Glomerular visceral epithelial cell (primary cell): ENCODE results near the gene LRPAP1.
A peak's percentile ranks its signal among the peaks of the same experiment; 100 is the strongest.

ENCODE experiments used
- DNase-seq: peaks from one replicate; pipeline ENCODE4 v3.0.0-alpha.2; 2016; ENCODE audit errors: extremely low spot score

The LRPAP1 gene

GRCh38 chr4:3485011-3485791, 47.0 kb downstream of the LRPAP1 start:
- DNase-seq: peak; percentile 37

GRCh38 chr4:3484057-3484973, 47.9 kb downstream of the LRPAP1 start:
- DNase-seq: peak; percentile 91

GRCh38 chr4:3483471-3483921, 48.7 kb downstream of the LRPAP1 start:
- DNase-seq: peak; percentile 71

- no peak for DNase-seq
Measured at GRCh38 chr4:3482707-3483106, 49.5 kb downstream of the LRPAP1 start.

- no peak for DNase-seq
Measured at GRCh38 chr4:3481783-3482393, 50.3 kb downstream of the LRPAP1 start.

GRCh38 chr4:3481113-3481531, 51.1 kb downstream of the LRPAP1 start:
- no peak for DNase-seq

- DNase-seq: peak; percentile 82
Measured at GRCh38 chr4:3480528-3481112, 51.6 kb downstream of the LRPAP1 start.

GRCh38 chr4:3479358-3480101, 52.7 kb downstream of the LRPAP1 start:
- no peak for DNase-seq

DNA sequence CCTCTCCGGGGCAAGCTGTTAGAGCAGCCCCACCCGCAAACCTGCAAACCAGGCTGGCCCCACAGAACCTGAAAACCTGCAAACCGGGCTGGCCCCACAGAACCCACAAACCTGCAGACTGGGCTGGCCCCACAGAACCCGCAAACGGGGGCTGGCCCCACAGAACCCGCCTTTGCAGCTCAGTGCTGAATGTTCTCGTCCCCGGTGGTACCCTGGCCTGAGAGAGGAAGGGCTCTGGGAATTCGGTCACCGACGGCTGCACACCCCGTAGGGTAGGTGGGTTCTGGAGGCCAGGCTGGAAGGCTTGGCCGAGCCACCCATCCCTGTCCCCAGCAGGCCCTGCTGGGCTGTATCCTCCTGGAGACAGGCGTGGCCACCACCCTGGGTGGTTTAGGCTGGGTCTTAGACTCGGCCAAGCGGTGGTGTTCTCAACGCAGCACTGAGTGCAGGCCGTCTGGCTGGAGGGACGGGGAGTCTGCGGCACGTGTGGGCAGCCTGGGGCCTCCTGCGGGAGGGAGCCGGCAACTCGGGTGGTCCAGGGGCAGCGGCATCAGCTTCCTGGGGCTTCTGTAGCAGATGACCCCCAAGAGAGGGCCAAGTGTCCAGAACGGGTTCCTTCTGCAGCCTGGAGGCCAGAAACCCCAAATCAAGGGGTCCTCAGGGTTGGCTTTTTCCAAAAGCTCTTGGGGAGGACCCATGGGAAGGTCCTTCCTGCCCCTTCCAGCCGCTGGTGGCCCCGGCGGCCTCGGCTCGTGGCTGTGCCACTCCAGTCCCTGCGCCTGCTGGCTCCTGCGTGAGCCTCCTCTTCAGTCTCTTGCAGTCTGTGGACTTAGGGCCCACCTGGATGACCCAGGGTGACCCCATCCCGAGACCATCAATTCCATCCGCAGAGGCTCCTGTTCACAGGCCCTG, 53.5 kb downstream of the LRPAP1 start:
- no peak for DNase-seq

- DNase-seq: no peak
Measured at GRCh38 chr4:3477750-3478430, 54.3 kb downstream of the LRPAP1 start.

DNA sequence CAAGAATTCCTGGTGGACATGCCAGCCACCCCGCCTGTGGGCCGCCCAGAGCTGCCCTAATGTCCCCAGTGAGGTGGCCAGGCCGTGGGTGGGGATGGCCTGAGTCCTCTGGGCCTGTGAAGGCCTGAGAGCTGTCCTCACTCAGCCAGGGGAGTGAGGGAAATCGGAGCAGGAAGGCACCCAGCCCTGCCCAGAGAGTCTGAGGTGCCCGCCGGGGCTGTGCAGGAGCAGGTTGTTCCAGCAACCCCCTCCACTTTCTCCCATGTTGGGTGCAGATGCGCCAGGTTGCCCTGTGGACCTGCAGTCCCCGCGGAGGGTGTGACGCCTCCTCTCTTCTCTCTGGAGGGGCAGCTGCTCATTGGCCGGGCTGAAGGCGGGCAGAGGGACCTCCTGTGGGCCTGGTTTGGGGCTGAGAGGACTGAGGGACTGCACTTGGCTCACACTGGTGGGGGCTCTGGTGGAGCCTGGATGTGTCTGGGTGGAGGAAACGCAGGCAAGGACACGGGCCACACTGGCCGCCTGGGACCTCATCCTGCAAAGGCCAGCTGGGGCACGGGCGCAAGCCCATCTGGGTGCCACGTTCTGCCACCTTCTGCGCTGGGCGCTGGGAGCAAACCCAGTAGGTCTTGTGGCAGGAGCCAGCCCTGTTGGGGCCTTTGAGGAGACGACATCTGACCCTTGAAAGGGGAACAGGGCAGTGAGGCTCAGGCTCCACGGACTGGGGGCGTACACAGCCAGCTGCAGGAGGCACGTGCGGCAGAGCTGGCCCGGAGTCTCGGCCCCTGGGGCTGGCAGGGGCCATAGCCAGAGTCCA, 55.1 kb downstream of the LRPAP1 start:
- no peak for DNase-seq

DNA sequence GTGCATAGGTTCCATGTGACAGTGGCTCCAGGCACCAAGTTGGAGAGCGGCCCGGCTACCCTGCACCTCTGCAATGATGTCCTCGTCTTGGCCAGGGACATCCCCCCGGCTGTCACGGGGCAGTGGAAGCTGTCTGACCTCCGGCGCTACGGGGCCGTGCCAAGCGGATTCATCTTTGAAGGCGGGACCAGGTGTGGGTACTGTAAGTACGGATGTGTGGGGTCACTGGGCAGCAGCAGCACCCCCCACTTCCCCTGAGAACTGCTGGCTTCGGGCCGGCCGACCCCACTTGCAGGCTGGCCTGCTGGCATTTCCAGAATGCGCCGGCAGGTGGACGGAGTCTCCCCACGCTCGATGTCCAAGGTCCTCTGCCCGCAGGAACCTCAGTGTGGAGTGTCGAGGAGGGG, 55.9 kb downstream of the LRPAP1 start:
- DNase-seq: no peak

GRCh38 chr4:3475713-3476260, 56.4 kb downstream of the LRPAP1 start:
- no peak for DNase-seq

DNA sequence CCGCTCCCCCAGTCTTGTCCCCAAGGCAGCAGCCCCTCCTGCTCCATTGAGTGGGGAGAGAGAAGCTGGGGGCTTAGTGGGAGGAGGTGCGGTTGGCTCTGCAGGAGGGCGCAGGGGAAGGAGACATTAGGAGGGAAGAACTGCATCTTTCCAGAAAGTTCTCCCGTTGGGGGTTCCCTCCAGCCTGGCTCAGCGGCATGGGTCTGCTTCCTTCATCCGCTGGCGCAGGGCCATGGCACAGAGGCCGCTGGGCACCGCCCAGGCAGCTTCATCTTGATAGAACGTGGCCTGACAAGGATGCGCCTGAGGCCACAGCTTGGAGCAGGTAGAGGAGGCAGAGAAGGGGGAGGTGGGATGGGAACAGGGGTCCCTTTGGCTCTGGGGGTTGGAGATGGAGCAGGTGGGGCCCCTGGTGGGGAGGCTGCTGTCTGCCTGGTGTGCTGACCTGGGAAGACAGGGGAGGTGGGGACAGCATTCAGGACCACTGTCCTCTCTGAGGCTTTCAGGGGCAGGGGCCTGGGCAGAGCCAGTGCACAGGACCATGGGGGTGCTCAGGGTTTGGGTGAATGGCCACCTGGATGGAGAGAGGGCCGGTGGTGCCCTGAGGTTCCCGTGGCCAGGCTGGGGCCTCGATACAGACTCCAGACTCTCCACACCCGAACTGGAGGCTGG, 57.0 kb downstream of the LRPAP1 start:
- DNase-seq: no peak

DNA sequence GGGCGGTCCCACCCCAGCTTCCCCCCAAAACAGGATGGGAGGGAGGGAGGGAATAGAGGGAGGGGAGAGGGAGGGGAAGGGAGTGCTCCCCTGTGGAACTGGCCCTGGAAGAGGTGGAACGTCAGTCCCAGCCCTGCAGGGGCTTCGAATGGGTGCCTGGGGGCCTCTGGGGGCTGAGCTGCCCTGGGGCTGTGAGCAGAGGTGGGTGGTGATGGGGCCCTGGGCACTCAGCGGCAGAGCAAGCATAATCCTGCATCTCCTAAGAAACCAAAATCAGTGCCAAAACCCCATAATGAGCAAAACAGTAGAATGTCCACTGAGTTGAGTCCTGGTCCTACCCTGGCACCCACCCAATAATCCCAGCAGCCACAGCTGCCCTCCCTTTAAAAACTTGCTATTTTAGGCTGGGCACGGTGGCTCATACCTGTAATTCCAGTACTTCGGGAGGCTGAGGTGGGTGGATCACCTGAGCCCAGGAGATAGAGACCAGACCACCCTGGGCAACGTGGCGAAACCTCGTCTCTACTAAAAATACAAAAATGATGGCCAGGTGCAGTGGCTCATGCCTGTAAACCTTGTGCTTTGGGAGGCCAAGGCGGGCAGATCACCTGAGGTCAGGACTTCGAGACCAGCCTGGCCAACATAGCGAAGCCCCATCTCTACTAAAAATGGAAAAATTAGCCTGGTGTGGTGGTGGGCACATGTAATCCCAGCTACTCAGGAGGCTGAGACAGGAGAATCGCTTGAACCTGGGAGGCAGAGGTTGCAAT, 58.0 kb downstream of the LRPAP1 start:
- DNase-seq: no peak

GRCh38 chr4:3473181-3473950, 58.9 kb downstream of the LRPAP1 start:
- DNase-seq: no peak
